Measurements from ENCODE around the gene DACT2.
"Not testable (repeated sequence)": the region's sequence is repeated elsewhere in the genome, so short reads cannot be mapped to it uniquely, and the experiment has no call there.

DNA sequence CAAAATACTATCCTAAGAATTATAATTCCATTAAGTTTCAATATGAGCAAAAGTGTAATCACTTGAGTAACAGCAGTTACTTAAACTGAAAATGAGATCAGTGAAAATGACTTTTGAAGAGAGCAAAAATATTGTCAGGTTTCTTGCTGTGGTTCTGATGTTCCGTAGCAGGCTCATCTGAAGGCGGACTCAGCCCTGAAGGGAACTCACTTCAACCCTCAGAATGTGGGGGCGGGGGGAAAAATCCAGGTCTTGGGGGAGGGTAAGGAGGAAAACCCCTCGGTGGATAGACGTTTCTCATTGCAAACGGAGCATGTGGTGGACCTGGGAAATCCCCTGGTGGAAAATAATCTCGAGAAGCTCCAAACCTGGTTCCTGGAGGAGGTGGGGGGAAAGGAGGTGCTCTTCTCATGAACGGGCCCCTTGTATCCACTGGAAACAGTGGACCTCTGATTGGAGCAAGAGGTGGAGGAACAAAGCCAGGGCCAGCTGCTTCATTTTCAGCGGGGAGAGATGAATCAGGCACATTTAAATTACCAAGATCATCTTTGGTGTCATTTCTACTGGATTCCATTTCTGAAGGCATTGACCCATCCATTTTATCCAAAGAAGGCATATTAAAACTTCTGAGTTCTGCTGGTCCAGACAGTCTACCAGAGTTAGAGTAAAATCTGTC is 32.7 kb downstream of the DACT2 start:
- TF ChIP-seq ARNT, ZNF384, FOXA1, SP1 (IDR thresholded peaks at IDR 0.05): not testable (repeated sequence)
